Measurements from ENCODE around the gene ELL. TPM values are rescaled to one million over a fixed set of nuclear protein-coding genes. Genes with fewer than 3 reads are reported as not detected.

Gene ELL
- total RNA-seq, 6 experiments from 2014 or later: 15.7 to 17.8 (median 16.4) TPM

DNA sequence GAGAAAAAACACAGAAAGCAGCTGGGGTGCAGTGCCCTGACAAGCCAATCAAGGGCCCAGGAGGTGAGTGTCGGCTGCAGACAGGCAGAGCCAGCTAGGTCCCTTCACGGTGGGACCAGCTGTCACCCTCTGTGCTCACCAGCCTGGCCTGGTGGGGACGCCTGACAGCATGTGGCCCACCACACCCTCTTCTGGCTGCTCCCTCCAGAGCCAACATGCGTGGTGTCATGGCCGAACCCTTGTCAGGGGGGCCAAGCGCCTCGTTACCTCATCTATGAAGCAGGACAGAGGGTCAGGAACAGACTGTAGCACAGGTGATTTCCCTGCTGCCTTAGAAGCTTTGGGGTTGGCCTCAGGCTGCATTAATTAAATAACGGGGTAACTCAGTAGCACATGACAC, 43.9 kb downstream of the ELL start:
- Mint-ChIP-seq H3K9me3 (no peaks in the 10 kb centered on the region), H3K27ac (peak overlapping the region; percentile 99), H3K4me1 (ENCODE audit: low read depth) (peaks cover 66% of the 10 kb centered on the region), H3K27me3 (ENCODE audit: insufficient read depth) (peaks cover under 1% of the 10 kb centered on the region; the same call in 1 of the 2 replicates), H3K36me3 (ENCODE audit: low read depth) (0 out of 2 replicates have a peak, but pooled peaks cover 9% of the 10 kb centered on the region), H3K4me3 (no peak overlapping the region)
- DNase-seq: no peak
- TF ChIP-seq CTCF (IDR thresholded peaks at IDR 0.05): no peak

DNA sequence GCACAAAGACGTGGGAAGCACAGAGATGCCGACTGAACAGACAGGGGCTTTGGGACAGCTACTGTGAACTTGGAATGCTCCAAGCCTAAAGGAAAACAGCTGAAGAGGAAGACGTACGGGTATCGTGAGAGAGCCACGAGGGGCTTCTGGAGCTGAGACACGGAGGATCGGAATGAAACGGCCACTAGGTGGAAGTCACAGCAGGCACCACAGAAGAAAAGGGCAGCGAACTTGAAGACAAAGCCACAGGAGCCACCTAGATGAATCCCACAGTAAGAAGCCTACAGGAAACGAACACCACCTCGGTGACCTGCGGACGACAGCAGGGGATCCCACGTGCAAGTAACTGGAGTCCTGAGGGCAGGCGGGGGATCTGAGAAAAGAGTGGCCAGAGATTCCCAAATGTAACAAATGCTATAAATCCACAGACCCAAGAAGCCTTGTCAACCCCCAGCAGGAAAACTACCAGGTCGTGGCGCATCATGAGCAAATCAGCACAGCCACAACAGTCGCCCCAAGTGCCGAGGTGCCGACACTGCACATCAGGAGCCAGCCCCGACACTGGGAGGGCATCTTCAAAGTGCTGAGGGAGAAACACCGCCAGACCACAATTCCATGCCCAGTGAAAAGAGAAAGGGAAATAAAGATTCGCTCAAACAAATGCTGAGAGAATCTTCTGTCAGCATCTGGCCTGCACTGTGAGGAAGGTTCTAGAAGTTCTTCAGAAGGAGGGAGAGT, 44.7 kb downstream of the ELL start:
- Mint-ChIP-seq H3K4me3 (no peak overlapping the region), H3K9me3 (no peaks in the 10 kb centered on the region), H3K36me3 (ENCODE audit: low read depth) (0 out of 2 replicates have a peak, but pooled peaks cover 9% of the 10 kb centered on the region), H3K27me3 (ENCODE audit: insufficient read depth) (peaks cover 1% of the 10 kb centered on the region; the same call in 1 of the 2 replicates), H3K27ac (peak overlapping the region; percentile 99), H3K4me1 (ENCODE audit: low read depth) (peaks cover 61% of the 10 kb centered on the region)
- peak; percentile 64 for TF ChIP-seq CTCF (IDR thresholded peaks at IDR 0.05)
- no peak for DNase-seq

DNA sequence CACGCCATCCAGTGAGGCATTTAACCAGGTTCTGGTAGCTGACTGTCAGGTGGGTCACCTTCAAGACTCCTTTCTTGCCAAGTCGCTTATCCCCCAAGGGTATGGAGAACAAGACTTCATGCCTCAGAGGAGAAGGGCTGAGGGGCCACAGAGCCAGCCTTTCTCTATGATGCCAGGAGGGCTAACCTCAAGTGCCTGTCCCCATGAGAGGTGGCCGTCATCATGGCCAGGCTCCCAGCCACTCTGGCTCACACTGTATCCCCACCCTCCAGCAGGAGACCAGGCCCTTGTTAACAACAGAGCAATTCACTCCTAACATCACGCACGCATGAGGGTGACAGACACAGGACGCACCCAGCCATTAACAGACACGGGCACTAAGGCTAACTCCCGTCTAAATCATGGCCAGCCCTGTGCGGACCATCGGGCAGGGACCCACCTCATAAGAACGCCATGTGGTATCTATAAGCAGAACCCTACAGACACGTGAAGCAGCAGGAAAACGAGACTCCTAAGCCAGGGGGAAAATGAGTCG, 45.3 kb downstream of the ELL start:
- Mint-ChIP-seq H3K9me3 (no peaks in the 10 kb centered on the region), H3K27ac (peak overlapping the region; percentile 99), H3K4me1 (ENCODE audit: low read depth) (peaks cover 56% of the 10 kb centered on the region), H3K27me3 (ENCODE audit: insufficient read depth) (peaks cover 1% of the 10 kb centered on the region; the same call in 1 of the 2 replicates), H3K36me3 (ENCODE audit: low read depth) (0 out of 2 replicates have a peak, but pooled peaks cover 9% of the 10 kb centered on the region), H3K4me3 (no peak overlapping the region)
- no peak for DNase-seq
- no peak for TF ChIP-seq CTCF (IDR thresholded peaks at IDR 0.05)

DNA sequence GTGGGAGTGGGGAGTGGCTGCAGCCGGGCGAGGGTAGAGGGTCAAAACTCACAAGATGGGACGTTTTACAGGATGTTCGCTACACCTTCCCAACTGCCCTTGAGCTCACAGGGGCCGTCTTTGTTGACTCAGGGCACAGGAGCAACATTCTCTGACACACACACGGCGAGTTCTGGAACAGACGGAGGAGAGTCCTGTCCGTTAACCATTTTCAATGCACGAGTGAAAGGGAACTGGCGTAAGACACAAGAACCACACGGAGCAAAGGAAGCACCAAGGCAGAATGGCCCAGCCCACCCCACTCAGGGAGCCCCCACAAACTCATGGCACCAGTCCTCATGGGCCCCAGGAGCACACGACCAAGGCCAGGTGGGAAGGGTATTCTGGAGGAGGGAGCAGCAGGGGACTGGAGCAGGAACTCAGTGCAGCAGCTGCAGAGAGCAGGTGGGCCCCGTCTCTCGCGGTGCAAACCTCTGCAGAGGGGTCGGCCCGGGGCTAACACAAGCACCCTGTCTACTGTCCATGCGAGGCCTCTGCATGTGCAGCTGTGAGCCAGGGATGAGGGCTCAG, 46.0 kb downstream of the ELL start:
- H3K9me3 Mint-ChIP-seq: no peaks in the 10 kb centered on the region
- no peak for TF ChIP-seq CTCF (IDR thresholded peaks at IDR 0.05)
- DNase-seq: no peak
- peak overlapping the region; percentile 62; the same call in 1 of the 2 replicates for H3K27ac Mint-ChIP-seq
- H3K36me3 Mint-ChIP-seq (ENCODE audit: low read depth): 0 out of 2 replicates have a peak, but pooled peaks cover 9% of the 10 kb centered on the region
- peaks cover 49% of the 10 kb centered on the region for H3K4me1 Mint-ChIP-seq (ENCODE audit: low read depth)
- no peak overlapping the region for H3K4me3 Mint-ChIP-seq
- peaks cover 1% of the 10 kb centered on the region; the same call in 1 of the 2 replicates for H3K27me3 Mint-ChIP-seq (ENCODE audit: insufficient read depth)

- no peak for TF ChIP-seq CTCF (IDR thresholded peaks at IDR 0.05)
- peaks cover 1% of the 10 kb centered on the region; the same call in 1 of the 2 replicates for H3K27me3 Mint-ChIP-seq (ENCODE audit: insufficient read depth)
- 0 out of 2 replicates have a peak, but pooled peaks cover 5% of the 10 kb centered on the region for H3K36me3 Mint-ChIP-seq (ENCODE audit: low read depth)
- peaks cover 46% of the 10 kb centered on the region for H3K4me1 Mint-ChIP-seq (ENCODE audit: low read depth)
- H3K4me3 Mint-ChIP-seq: no peak overlapping the region
- no peak for DNase-seq
- peak overlapping the region; percentile 62; the same call in 1 of the 2 replicates for H3K27ac Mint-ChIP-seq
- no peaks in the 10 kb centered on the region for H3K9me3 Mint-ChIP-seq
Observed at GRCh38 chr19:18475004-18475453, 46.8 kb downstream of the ELL start.
